Lower lobe of right lung (tissue), 2 donors: ENCODE data around the gene DLX1. TPM values are rescaled to one million over a fixed set of nuclear protein-coding genes. Genes with fewer than 3 reads are reported as not detected.
A peak's percentile ranks its signal among the peaks of the same experiment; 100 is the strongest.

Experiments
- ATAC-seq, 2 donors: fragments of 200-7000 bp; cut with Tn5 transposase; one replicate each; pipeline ENCODE4 v1.9.1; 2020 to 2022; ENCODE audit warnings: mild to moderate bottlenecking in 2 of 2, moderate library complexity in 2 of 2
- DNase-seq: peaks from one replicate; pipeline ENCODE4 v3.0.0-alpha.2; 2020
- H3K27ac ChIP-seq: fragments of 200-600 bp; one replicate; pipeline ENCODE4 v1.8.0; 2022
- H3K27me3 ChIP-seq: fragments of 200-600 bp; one replicate; pipeline ENCODE4 v1.8.0; 2022; ENCODE audit warnings: low read depth
- H3K36me3 ChIP-seq: fragments of 200-600 bp; one replicate; pipeline ENCODE4 v1.8.0; 2022; ENCODE audit warnings: mild to moderate bottlenecking
- H3K4me1 ChIP-seq: fragments of 200-600 bp; one replicate; pipeline ENCODE4 v1.8.0; 2022
- H3K4me3 ChIP-seq: fragments of 200-600 bp; one replicate; pipeline ENCODE4 v1.8.0; 2022; ENCODE audit warnings: mild to moderate bottlenecking
- H3K9me3 ChIP-seq: fragments of 200-600 bp; one replicate; pipeline ENCODE4 v1.8.0; 2022
- intact Hi-C: fragments of 100-400 bp; cut with DNase I; formaldehyde crosslinking; loops from one replicate; pipeline ENCODE4 v1.11.0; 2022
- long read RNA-seq: library from polyadenylated mRNA; unstranded; transcript quantifications from one replicate; pipeline ENCODE4 v2.0.0, GENCODE V29; 2021
- total RNA-seq: library from RNA; stranded (reverse); fragmentation: NEBNext Ultra II Directional; extraction: Animal tissue kit (Norgen Biotek cat#: 25700); gene quantifications from one replicate; pipeline ENCODE4 v1.2.1, GENCODE V29; 2021
- TF ChIP-seq, protein P1 (sequence below): fragments of 200-600 bp; IDR thresholded peaks from one replicate; pipeline ENCODE4 v1.8.0; 2022; ENCODE audit warnings: antibody characterized with exemption, mild to moderate bottlenecking
- donor health status: DM: no; HTN: yes; CAD: no; lungs with severe emphysema.

Gene DLX1
- total RNA-seq, result not detected
- long read RNA-seq, result 0 reads

DNA sequence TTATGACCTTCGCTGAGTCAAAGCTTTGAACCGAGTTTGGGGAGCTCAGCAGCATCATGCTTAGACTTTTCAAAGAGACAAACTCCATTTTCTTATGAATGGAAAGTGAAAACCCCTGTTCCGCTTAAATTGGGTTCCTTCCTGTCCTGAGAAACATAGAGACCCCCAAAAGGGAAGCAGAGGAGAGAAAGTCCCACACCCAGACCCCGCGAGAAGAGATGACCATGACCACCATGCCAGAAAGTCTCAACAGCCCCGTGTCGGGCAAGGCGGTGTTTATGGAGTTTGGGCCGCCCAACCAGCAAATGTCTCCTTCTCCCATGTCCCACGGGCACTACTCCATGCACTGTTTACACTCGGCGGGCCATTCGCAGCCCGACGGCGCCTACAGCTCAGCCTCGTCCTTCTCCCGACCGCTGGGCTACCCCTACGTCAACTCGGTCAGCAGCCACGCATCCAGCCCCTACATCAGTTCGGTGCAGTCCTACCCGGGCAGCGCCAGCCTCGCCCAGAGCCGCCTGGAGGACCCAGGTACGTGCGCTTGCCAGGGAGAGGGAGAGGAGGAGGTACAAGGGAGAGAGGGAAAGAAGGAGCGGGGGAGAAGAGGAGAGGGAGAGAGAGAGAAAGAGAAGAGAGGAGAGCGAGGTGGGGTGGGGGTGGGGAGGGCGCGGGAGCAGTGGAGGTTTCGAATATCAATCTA is at the start of gene DLX1:
TSS of gene DLX1 (plus strand) at position 48 of the 700 bp plus-strand sequence. CDS start at position 219, 171 bp downstream.
- peaks cover 100% of the 10 kb centered on the region for H3K27me3 ChIP-seq
- H3K36me3 ChIP-seq, result no peaks in the 10 kb centered on the region
- ATAC-seq, result peak in 1 of 2 donors; percentile 28
- intact Hi-C loops, result no loop called here
- peaks cover 46% of the 10 kb centered on the region for H3K4me1 ChIP-seq
- peak within 1 kb of the TSS; percentile 52 for H3K4me3 ChIP-seq
- TF ChIP-seq, protein P1, sequence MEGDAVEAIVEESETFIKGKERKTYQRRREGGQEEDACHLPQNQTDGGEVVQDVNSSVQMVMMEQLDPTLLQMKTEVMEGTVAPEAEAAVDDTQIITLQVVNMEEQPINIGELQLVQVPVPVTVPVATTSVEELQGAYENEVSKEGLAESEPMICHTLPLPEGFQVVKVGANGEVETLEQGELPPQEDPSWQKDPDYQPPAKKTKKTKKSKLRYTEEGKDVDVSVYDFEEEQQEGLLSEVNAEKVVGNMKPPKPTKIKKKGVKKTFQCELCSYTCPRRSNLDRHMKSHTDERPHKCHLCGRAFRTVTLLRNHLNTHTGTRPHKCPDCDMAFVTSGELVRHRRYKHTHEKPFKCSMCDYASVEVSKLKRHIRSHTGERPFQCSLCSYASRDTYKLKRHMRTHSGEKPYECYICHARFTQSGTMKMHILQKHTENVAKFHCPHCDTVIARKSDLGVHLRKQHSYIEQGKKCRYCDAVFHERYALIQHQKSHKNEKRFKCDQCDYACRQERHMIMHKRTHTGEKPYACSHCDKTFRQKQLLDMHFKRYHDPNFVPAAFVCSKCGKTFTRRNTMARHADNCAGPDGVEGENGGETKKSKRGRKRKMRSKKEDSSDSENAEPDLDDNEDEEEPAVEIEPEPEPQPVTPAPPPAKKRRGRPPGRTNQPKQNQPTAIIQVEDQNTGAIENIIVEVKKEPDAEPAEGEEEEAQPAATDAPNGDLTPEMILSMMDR, result no peak
- no peak within 1 kb of the TSS for H3K27ac ChIP-seq
- no peaks in the 10 kb centered on the region for H3K9me3 ChIP-seq
- no peak for DNase-seq

DNA sequence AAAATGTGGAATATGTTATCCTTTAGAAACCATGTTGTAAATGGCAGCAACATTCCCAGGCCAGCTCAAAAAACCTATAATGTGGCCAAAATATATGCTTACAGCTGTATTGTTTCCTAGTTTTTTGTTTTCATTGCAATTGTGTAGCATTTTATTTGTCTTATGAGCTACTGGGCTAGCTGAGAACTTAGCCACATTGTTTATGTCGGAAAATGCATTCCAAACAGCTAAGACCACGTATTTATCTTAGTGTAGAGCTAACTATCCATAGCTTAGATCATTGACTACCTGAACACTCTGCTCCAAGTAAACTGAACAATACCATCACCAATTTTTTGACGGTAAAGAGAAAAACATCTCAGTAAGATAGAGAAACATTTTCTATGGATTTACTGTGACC is 47.2 kb upstream of the DLX1 start:
- ATAC-seq, result no peak
- Histone ChIP-seq H3K27me3 (no peaks in the 10 kb centered on the region), H3K36me3 (no peaks in the 10 kb centered on the region), H3K4me1 (no peaks in the 10 kb centered on the region), H3K9me3 (no peaks in the 10 kb centered on the region), H3K27ac (no peak overlapping the region), H3K4me3 (no peak overlapping the region)
- TF ChIP-seq, protein P1, result no peak
- intact Hi-C loops, result no loop called here
- DNase-seq, result no peak

DNA sequence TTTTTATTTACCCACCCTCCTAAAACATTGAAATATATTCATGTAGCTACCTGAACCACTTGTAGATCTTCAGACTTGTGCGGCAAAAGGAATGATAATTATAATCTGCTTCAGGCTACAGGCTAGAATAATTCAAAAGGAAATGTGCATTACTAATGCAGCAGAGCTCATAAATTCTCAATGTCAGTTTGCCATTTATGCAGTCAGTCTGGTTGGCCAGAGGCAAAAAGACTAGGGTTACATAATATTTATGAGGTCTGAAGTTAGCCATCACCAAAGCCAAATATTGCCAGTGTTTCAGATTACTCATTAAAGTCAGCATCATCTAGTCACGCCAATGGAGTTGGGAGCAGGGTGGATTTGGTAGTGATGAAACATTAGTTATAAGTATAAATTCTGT is 46.7 kb upstream of the DLX1 start:
- Histone ChIP-seq H3K4me3 (no peak overlapping the region), H3K27me3 (no peaks in the 10 kb centered on the region), H3K36me3 (no peaks in the 10 kb centered on the region), H3K4me1 (no peaks in the 10 kb centered on the region), H3K9me3 (no peaks in the 10 kb centered on the region), H3K27ac (no peak overlapping the region)
- ATAC-seq (no peak), DNase-seq (no peak)
- TF ChIP-seq, protein P1, result no peak
- intact Hi-C loops, result no loop called here

DNA sequence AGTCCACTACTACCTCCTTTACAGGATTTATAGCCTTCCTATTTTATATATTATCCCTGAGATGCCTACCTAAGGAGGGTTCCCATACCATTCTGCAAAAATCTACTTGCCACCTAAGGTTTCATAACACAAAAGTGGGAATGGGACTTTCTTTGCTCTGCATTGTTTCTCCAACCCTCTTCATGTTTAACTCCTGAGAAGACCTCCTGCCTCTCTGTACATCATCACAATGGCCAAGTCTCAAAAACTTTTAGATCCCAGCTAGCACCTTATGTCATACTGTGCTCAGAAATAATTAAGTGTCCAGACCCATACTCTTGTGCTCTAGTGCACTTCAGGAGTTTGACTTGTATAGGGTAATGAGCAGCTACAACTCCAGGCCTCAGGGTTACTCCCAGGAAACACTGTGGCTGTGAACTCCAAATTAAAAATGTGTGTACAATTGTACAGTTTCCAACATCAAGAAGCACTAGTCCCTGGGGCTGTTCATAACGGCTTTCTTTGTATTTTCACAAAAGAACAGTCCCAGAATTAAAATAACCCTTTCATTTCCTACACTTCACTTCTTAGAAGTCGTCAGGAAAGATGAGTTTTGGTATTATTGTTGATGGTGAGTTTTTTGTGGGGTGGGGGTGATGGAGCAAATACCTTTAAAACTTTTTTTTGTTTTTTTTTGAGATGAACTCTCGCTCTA is 46.1 kb upstream of the DLX1 start:
- Histone ChIP-seq H3K4me1 (no peaks in the 10 kb centered on the region), H3K36me3 (no peaks in the 10 kb centered on the region), H3K27me3 (no peaks in the 10 kb centered on the region), H3K27ac (no peak overlapping the region), H3K4me3 (no peak overlapping the region), H3K9me3 (no peaks in the 10 kb centered on the region)
- ATAC-seq, result no peak
- DNase-seq, result no peak
- TF ChIP-seq, protein P1, result no peak
- intact Hi-C loops, result no loop called here

DNA sequence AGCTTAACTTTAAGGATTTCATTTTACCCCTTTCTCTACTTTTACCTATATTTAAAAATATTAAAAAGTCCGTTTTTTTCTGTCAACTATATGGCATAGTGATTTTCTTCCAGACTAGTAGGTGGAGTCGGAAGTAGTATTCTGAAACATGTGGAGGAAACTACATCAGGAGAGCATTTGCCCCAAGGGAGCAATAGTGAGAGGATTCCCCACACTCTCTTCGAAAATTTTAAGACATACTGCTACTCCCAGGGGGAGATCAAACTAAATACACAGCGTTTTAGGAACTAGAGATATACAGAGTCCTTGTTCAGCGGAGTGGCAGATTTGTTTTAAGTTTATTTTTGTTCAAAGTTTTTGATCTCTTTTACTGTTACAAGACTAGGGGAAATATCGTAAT is 45.0 kb upstream of the DLX1 start:
- Histone ChIP-seq H3K36me3 (no peaks in the 10 kb centered on the region), H3K27ac (no peak overlapping the region), H3K4me1 (no peaks in the 10 kb centered on the region), H3K4me3 (no peak overlapping the region), H3K9me3 (no peaks in the 10 kb centered on the region), H3K27me3 (no peaks in the 10 kb centered on the region)
- TF ChIP-seq, protein P1, result no peak
- DNase-seq (no peak), ATAC-seq (no peak)
- intact Hi-C loops, result no loop called here
